ENCODE data around the gene TRIO.

- TF ChIP-seq SP1 (IDR thresholded peaks at IDR 0.05) (no peak), BHLHE40 (IDR thresholded peaks at IDR 0.05; ENCODE audit: borderline replicate concordance) (no peak), ELF4 (IDR thresholded peaks at IDR 0.05) (no peak), FOXK2 (IDR thresholded peaks at IDR 0.05) (no peak), FOXA1 (IDR thresholded peaks at IDR 0.05) (no peak), ZNF384 (IDR thresholded peaks at IDR 0.05) (no peak), PKNOX1 (IDR thresholded peaks at IDR 0.05) (no peak), TARDBP (IDR thresholded peaks at IDR 0.05) (no peak), FOXM1 (IDR thresholded peaks at IDR 0.05; ENCODE audit: borderline replicate concordance) (no peak), SUZ12 (IDR thresholded peaks at IDR 0.05) (no peak), CTBP1 (IDR thresholded peaks at IDR 0.05; ENCODE audit: borderline replicate concordance) (no peak), ARNT (IDR thresholded peaks at IDR 0.05) (no peak), HDGF (IDR thresholded peaks at IDR 0.05; ENCODE audit: borderline replicate concordance) (no peak)
Measured at GRCh38 chr5:14367364-14367763, 224.2 kb downstream of the TRIO start.
